GM18909 (cell line): ENCODE data around the gene ZC3H7B.

Experiments
- ATAC-seq: cut with Tn5 transposase; IDR thresholded peaks from one replicate; pipeline ENCODE4 v1.9.1; 2021; ENCODE audit warnings: mild to moderate bottlenecking; ENCODE audit not compliant: unreplicated experiment, poor library complexity

ZC3H7B gene

GRCh38 chr22:41406410-41406809, 105.1 kb downstream of the ZC3H7B start:
- ATAC-seq: no peak

- no peak for ATAC-seq
Measured at GRCh38 chr22:41407433-41407832, 106.1 kb downstream of the ZC3H7B start.

GRCh38 chr22:41408665-41409064, 107.3 kb downstream of the ZC3H7B start:
- no peak for ATAC-seq
